ENCODE measurements around the gene KLF8.

GRCh38 chrX:56228914-56229313 lies 3.2 kb upstream of the KLF8 start:
- TF ChIP-seq ZNF30 (CRISPR knock-in tag; IDR thresholded peaks at IDR 0.05), result no peak
- TF ChIP-seq FOXJ3 (CRISPR knock-in tag; IDR thresholded peaks at IDR 0.05; ENCODE audit: borderline replicate concordance), result no peak
- no peak for TF ChIP-seq MAFF (IDR thresholded peaks at IDR 0.05; ENCODE audit: low read depth, low read length)
- no peak for TF ChIP-seq ZNF263 (CRISPR knock-in tag; IDR thresholded peaks at IDR 0.05)
- TF ChIP-seq CEBPB (IDR thresholded peaks at IDR 0.05; ENCODE audit: borderline replicate concordance, low read depth, low read length), result no peak
- no peak for TF ChIP-seq POLR2A (IDR thresholded peaks at IDR 0.05; ENCODE audit: insufficient read depth in 1 of 2, low read depth in 2 of 2, low read length in 2 of 2)
- TF ChIP-seq ZSCAN5A (CRISPR knock-in tag; IDR thresholded peaks at IDR 0.05; ENCODE audit: borderline replicate concordance), result no peak
- TF ChIP-seq ZBTB8A (CRISPR knock-in tag; IDR thresholded peaks at IDR 0.05; ENCODE audit: borderline replicate concordance, low read depth), result no peak

All from HepG2 (cell line).